ENCODE results near the gene GLB1L2.

DNA sequence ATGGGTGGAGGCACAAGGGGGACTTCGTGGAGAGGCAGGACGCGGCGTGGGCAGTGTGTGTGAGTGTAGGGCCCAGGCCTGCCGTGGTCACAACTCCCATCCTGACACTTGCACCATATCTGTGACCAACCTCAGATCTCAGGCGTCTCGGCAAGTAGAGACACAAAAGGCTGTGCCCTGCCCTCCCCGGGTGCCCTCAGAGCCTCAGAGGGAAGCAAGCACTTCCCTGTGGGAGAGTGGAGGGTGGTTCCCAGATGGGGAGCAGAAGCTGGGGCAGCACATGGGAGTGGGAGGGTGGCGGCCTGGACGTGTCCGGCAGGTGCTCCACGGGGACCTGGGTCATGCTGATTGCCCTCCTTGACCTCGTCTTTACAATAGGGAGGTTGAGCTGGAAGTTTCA is 59.9 kb downstream of the GLB1L2 start:
- TF ChIP-seq GATA3 (IDR thresholded peaks at IDR 0.05; ENCODE audit: low read depth, low read length) = no peak
- no peak for TF ChIP-seq GATA2 (IDR thresholded peaks at IDR 0.05; ENCODE audit: low read depth, low read length)
